Bone marrow (tissue), 2 donors: ENCODE results near the gene EVC.
"Not testable (repeated sequence)": the region's sequence is repeated elsewhere in the genome, so short reads cannot be mapped to it uniquely, and the experiment has no call there.

Experiments used
- DNase-seq, 2 donors: peaks; one replicate each; lab custom pipeline; 2025; lab: John Stamatoyannopoulos, UW

EVC gene

GRCh38 chr4:5708449-5709206, 2.4 kb upstream of the EVC start, which contains the start of gene EVC2:
TSS of gene EVC2 (minus strand) at chr4:5708559. CDS start at chr4:5708513, 46 bp downstream.
- DNase-seq = no peak

- DNase-seq = no peak
Observed at GRCh38 chr4:5709207-5709575, 1.8 kb upstream of the EVC start.

- no peak for DNase-seq
Observed at GRCh38 chr4:5710065-5710960, 688 bp upstream of the EVC start.

- no peak for DNase-seq
Observed at GRCh38 chr4:5711479-5712184, 631 bp downstream of the EVC start.

- no peak for DNase-seq
Observed at GRCh38 chr4:5712517-5712916, 1.5 kb downstream of the EVC start.

- no peak for DNase-seq
Observed at GRCh38 chr4:5712931-5713330, 1.9 kb downstream of the EVC start.

- DNase-seq = no peak
Observed at GRCh38 chr4:5713861-5714260, 2.9 kb downstream of the EVC start.

- DNase-seq = no peak
Observed at GRCh38 chr4:5715357-5715756, 4.4 kb downstream of the EVC start.

- no peak for DNase-seq
Observed at GRCh38 chr4:5716391-5716790, 5.4 kb downstream of the EVC start.

- no peak for DNase-seq
Observed at GRCh38 chr4:5717449-5718158, 6.6 kb downstream of the EVC start.

GRCh38 chr4:5718411-5718810, 7.4 kb downstream of the EVC start:
- DNase-seq = no peak

GRCh38 chr4:5719350-5720055, 8.5 kb downstream of the EVC start:
- no peak for DNase-seq

GRCh38 chr4:5720157-5720850, 9.3 kb downstream of the EVC start:
- no peak for DNase-seq

- no peak for DNase-seq
Observed at GRCh38 chr4:5720980-5721379, 10.0 kb downstream of the EVC start.

GRCh38 chr4:5721923-5722322, 10.9 kb downstream of the EVC start:
- no peak for DNase-seq

GRCh38 chr4:5722328-5722727, 11.3 kb downstream of the EVC start:
- DNase-seq = no peak

- DNase-seq = no peak
Observed at GRCh38 chr4:5724377-5724776, 13.4 kb downstream of the EVC start.

GRCh38 chr4:5728412-5728811, 17.4 kb downstream of the EVC start:
- not testable (repeated sequence) for DNase-seq

GRCh38 chr4:5730436-5730835, 19.4 kb downstream of the EVC start:
- DNase-seq = no peak
